IMR-90 (cell line): ENCODE results near the gene COA3. TPM values are rescaled to one million over a fixed set of nuclear protein-coding genes. Genes with fewer than 3 reads are reported as not detected.

ENCODE experiments used
- ATAC-seq: fragments of 200-7000 bp; cut with Tn5 transposase; 2 replicates; pipeline ENCODE4 v1.9.1; 2020; ENCODE audit warnings: low read depth, mild to moderate bottlenecking, moderate library complexity
- BruUV-seq: library from RNA; stranded (reverse); fragments of 400-500 nt; replicated peaks from 2 replicates; lab custom pipeline; 2021; lab: Mats Ljungman, UMichigan
- CTCF ChIA-PET: fragments of 300-600 bp; formaldehyde crosslinking; extraction: SDS; loops from one replicate; lab custom pipeline; 2021; ENCODE audit warnings: antibody characterized with exemption; lab: Yijun Ruan, JAX
- POLR2A ChIA-PET: fragments of 300-600 bp; sonication (Branson Sonifier 250); formaldehyde crosslinking; loops from one replicate; lab custom pipeline; 2022; ENCODE audit warnings: antibody characterized with exemption; ENCODE audit not compliant: unreplicated experiment; lab: Charles Lee
- DNase-seq: peaks from one replicate; pipeline ENCODE4 v3.0.0; 2013
- H2AFZ ChIP-seq: replicated peaks from 2 replicates; pipeline ENCODE3; 2013; ENCODE audit warnings: low read length, mild to moderate bottlenecking; ENCODE audit not compliant: poor library complexity
- H2AK5ac ChIP-seq: 2 replicates; pipeline ENCODE4 v1.6.1; 2013; ENCODE audit warnings: low read depth, low read length, inconsistent platforms
- H2AK9ac ChIP-seq: replicated peaks from 2 replicates; pipeline ENCODE3; 2013; ENCODE audit warnings: mild to moderate bottlenecking, low read depth, low read length, moderate library complexity; ENCODE audit not compliant: poor library complexity
- H2BK120ac ChIP-seq: 2 replicates; pipeline ENCODE4 v1.6.1; 2013; ENCODE audit warnings: low read depth, low read length, inconsistent platforms
- H2BK15ac ChIP-seq: 3 replicates; pipeline ENCODE4 v1.6.1; 2013; ENCODE audit warnings: low read depth, low read length, inconsistent platforms
- H2BK20ac ChIP-seq: 2 replicates; pipeline ENCODE4 v1.6.1; 2013; ENCODE audit warnings: low read depth, mild to moderate bottlenecking, inconsistent platforms, low read length, moderate library complexity
- H2BK5ac ChIP-seq: 2 replicates; pipeline ENCODE4 v1.6.1; 2013; ENCODE audit warnings: mild to moderate bottlenecking, low read depth, low read length, inconsistent platforms; ENCODE audit not compliant: poor library complexity, severe bottlenecking
- H3K14ac ChIP-seq: replicated peaks from 2 replicates; pipeline ENCODE4 v1.6.1; 2013; ENCODE audit warnings: low read depth, low read length, inconsistent platforms
- H3K18ac ChIP-seq: 2 replicates; pipeline ENCODE4 v1.6.1; 2013; ENCODE audit warnings: low read depth, low read length, control low read depth
- H3K23ac ChIP-seq: 2 replicates; pipeline ENCODE4 v1.6.1; 2013; ENCODE audit warnings: low read depth, low read length, inconsistent platforms
- H3K27ac ChIP-seq: 2 replicates; pipeline ENCODE4 v1.5.1; 2013; ENCODE audit warnings: mild to moderate bottlenecking, control low read depth, low read length; ENCODE audit not compliant: insufficient read depth
- H3K27me3 ChIP-seq: 2 replicates; pipeline ENCODE4 v1.6.1; 2013; ENCODE audit warnings: low read length; ENCODE audit not compliant: control insufficient read depth, insufficient read depth
- H3K36me3 ChIP-seq: 2 replicates; pipeline ENCODE4 v1.6.1; 2013; ENCODE audit warnings: low read length, mixed read lengths; ENCODE audit not compliant: control insufficient read depth, insufficient read depth
- H3K4ac ChIP-seq: 2 replicates; pipeline ENCODE4 v1.6.1; 2013; ENCODE audit warnings: low read depth, low read length, inconsistent platforms
- H3K4me1 ChIP-seq: 2 replicates; pipeline ENCODE4 v1.6.1; 2013; ENCODE audit warnings: low read length, mixed read lengths; ENCODE audit not compliant: control insufficient read depth, insufficient read depth
- H3K4me2 ChIP-seq: 2 replicates; pipeline ENCODE4 v1.6.1; 2013; ENCODE audit warnings: low read depth, mild to moderate bottlenecking, control low read depth, low read length, moderate library complexity
- H3K4me3 ChIP-seq: 2 replicates; pipeline ENCODE4 v1.5.1; 2013; ENCODE audit warnings: low read depth, mild to moderate bottlenecking, control low read depth, low read length, moderate library complexity; ENCODE audit not compliant: insufficient read depth
- H3K56ac ChIP-seq: 2 replicates; pipeline ENCODE4 v1.6.1; 2013; ENCODE audit warnings: low read length, inconsistent platforms; ENCODE audit not compliant: insufficient read depth; ENCODE audit errors: extremely low read depth
- H3K79me1 ChIP-seq, 2 experiments: 2 replicates each; pipeline ENCODE4 v1.6.1; 2013; ENCODE audit warnings: low read length in 2 of 2, inconsistent platforms in 1 of 2, low read depth in 1 of 2
- H3K9ac ChIP-seq: 2 replicates; pipeline ENCODE4 v1.6.1; 2013; ENCODE audit warnings: low read depth, low read length, control low read depth
- H3K9me1 ChIP-seq: 2 replicates; pipeline ENCODE4 v1.6.1; 2013; ENCODE audit warnings: low read length, inconsistent platforms; ENCODE audit not compliant: insufficient read depth
- H3K9me3 ChIP-seq: 2 replicates; pipeline ENCODE4 v1.6.1; 2013; ENCODE audit warnings: low read length; ENCODE audit not compliant: control insufficient read depth, insufficient read depth
- H4K20me1 ChIP-seq: 2 replicates; pipeline ENCODE4 v1.6.1; 2013; ENCODE audit warnings: low read length, inconsistent platforms; ENCODE audit not compliant: insufficient read depth
- H4K5ac ChIP-seq: 2 replicates; pipeline ENCODE4 v1.6.1; 2013; ENCODE audit warnings: mild to moderate bottlenecking, low read depth, low read length, control low read depth
- H4K8ac ChIP-seq, 2 experiments: 2 replicates each; pipeline ENCODE4 v1.6.1; 2013; ENCODE audit warnings: low read depth in 2 of 2, low read length in 2 of 2, control low read depth in 1 of 2, inconsistent platforms in 1 of 2
- H4K91ac ChIP-seq: 2 replicates; pipeline ENCODE4 v1.6.1; 2013; ENCODE audit warnings: low read depth, low read length, inconsistent platforms; ENCODE audit not compliant: insufficient read depth
- BHLHE40 ChIP-seq: fragments of 150-350 bp; IDR thresholded peaks from 2 replicates; pipeline ENCODE4 v1.6.1; 2016; ENCODE audit warnings: mild to moderate bottlenecking, low read depth, low read length
- CEBPB ChIP-seq: IDR thresholded peaks from 2 replicates; pipeline ENCODE4 v1.6.1; 2012; ENCODE audit warnings: low read depth, low read length, improper control_type of control experiment
- CHD1 ChIP-seq: IDR thresholded peaks from 2 replicates; pipeline ENCODE4 v1.6.1; 2012; ENCODE audit warnings: low read depth, low read length, improper control_type of control experiment
- FOS ChIP-seq: fragments of 150-350 bp; IDR thresholded peaks from 2 replicates; pipeline ENCODE4 v1.6.1; 2016; ENCODE audit warnings: low read depth, low read length
- MAFK ChIP-seq: IDR thresholded peaks from 2 replicates; pipeline ENCODE4 v1.6.1; 2012; ENCODE audit warnings: low read depth, low read length, improper control_type of control experiment
- MAZ ChIP-seq: IDR thresholded peaks from 2 replicates; pipeline ENCODE4 v1.6.1; 2012; ENCODE audit warnings: low read depth, mild to moderate bottlenecking, low read length, improper control_type of control experiment, moderate library complexity, borderline replicate concordance
- MXI1 ChIP-seq: IDR thresholded peaks from 2 replicates; pipeline ENCODE4 v1.6.1; 2012; ENCODE audit warnings: low read depth, mild to moderate bottlenecking, low read length, moderate library complexity, borderline replicate concordance
- NFE2L2 ChIP-seq: fragments of 150-350 bp; IDR thresholded peaks from 2 replicates; pipeline ENCODE4 v1.6.1; 2016; ENCODE audit warnings: low read depth, mild to moderate bottlenecking, low read length
- POLR2A ChIP-seq: IDR thresholded peaks from 2 replicates; pipeline ENCODE4 v1.6.1; 2012; ENCODE audit warnings: mild to moderate bottlenecking, low read depth, low read length
- RAD21 ChIP-seq: IDR thresholded peaks from 2 replicates; pipeline ENCODE4 v1.6.1; 2012; ENCODE audit warnings: low read length, improper control_type of control experiment
- RCOR1 ChIP-seq: IDR thresholded peaks from 2 replicates; pipeline ENCODE4 v1.6.1; 2012; ENCODE audit warnings: mild to moderate bottlenecking, low read length, improper control_type of control experiment; ENCODE audit not compliant: insufficient replicate concordance
- RFX5 ChIP-seq: IDR thresholded peaks from 2 replicates; pipeline ENCODE4 v1.8.0; 2012; ENCODE audit warnings: low read depth, mild to moderate bottlenecking, low read length, moderate library complexity
- SMC3 ChIP-seq: fragments of 150-350 bp; IDR thresholded peaks from 2 replicates; pipeline ENCODE4 v1.6.1; 2016; ENCODE audit warnings: low read depth, mild to moderate bottlenecking, antibody characterized with exemption, low read length, moderate library complexity
- USF2 ChIP-seq: fragments of 150-350 bp; IDR thresholded peaks from 2 replicates; pipeline ENCODE4 v1.6.1; 2017; ENCODE audit warnings: mild to moderate bottlenecking, antibody characterized with exemption, low read length, low read depth
- WGBS, 2 experiments: methylation state at CpG; one replicate each; pipeline versions ENCODE4 v1.1.5 to v1.1.7; 2013; ENCODE audit warnings: missing lambda C conversion rate in 2 of 2; ENCODE audit not compliant: insufficient read length in 1 of 2; ENCODE audit errors: extremely low coverage in 2 of 2; 5-methylcytosine and 5-hydroxymethylcytosine counted together
- dilution Hi-C: fragments of 300-500 bp; cut with HindIII; formaldehyde crosslinking; loops from one replicate; pipeline ENCODE4 v1.14.3; 2018; ENCODE audit warnings: low sequenced_read_pairs; ENCODE audit not compliant: unreplicated experiment
- in situ Hi-C: fragments of 300-500 bp; cut with MboI; formaldehyde crosslinking; loops from 3 replicates; pipeline ENCODE4 v1.14.3; 2019; ENCODE audit warnings: low sequenced_read_pairs, inconsistent platforms, mixed read lengths
- intact Hi-C: fragments of 100-400 bp; cut with micrococcal nuclease; formaldehyde crosslinking; loops from 2 replicates; pipeline ENCODE4 v1.10.0; 2022
- polyA plus RNA-seq, 3 experiments: library from polyadenylated mRNA; depleted of rRNA; stranded (reverse); fragments of >200 nt; gene quantifications; 2 replicates each; pipeline ENCODE4 v1.2.3, GENCODE V29; 2012; ENCODE audit warnings: low replicate concordance in 1 of 3
- total RNA-seq: library from RNA; depleted of rRNA; stranded (reverse); fragments of >200 nt; gene quantifications from 2 replicates; pipeline ENCODE4 v1.2.3, GENCODE V29; 2012
- TF ChIP-seq, protein P1 (sequence below): conservative IDR thresholded peaks from 2 replicates; pipeline ENCODE4 v1.5.1; 2012; ENCODE audit warnings: mild to moderate bottlenecking, low read depth, low read length, improper control_type of control experiment
- TF ChIP-seq, protein P2 (sequence below): fragments of 150-350 bp; IDR thresholded peaks from 2 replicates; pipeline ENCODE4 v1.6.1; 2016; ENCODE audit warnings: low read depth, mild to moderate bottlenecking, low read length, moderate library complexity, borderline replicate concordance

The COA3 gene
- total and polyA plus RNA-seq, 2 of the 4 experiments (the other 2 are of a cell fraction) = 66.8 to 78.1 TPM

DNA sequence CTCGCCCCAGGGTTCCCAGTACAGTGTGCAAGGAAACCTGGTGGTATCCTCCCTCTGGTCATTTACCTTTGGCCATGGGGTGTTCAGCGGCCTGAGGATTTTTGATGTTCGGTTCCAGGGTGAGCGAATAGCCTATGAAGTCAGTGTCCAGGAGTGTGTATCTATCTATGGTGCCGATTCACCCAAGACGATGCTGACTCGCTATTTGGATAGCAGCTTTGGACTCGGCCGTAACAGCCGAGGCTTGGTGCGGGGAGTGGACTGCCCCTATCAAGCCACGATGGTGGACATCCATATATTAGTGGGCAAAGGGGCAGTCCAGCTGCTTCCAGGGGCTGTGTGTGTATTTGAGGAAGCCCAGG is 47.0 kb upstream of the COA3 start:
- Histone ChIP-seq H3K56ac (no peak overlapping the region), H3K4me2 (no peak overlapping the region), H4K5ac (no peak overlapping the region), H3K4ac (no peak overlapping the region), H3K4me3 (no peak overlapping the region), H3K18ac (no peak overlapping the region), H3K4me1 (peaks cover 4% of the 10 kb centered on the region; the same call in 1 of the 2 replicates), H3K23ac (no peak overlapping the region), H3K27ac (no peak overlapping the region), H2AFZ (no peak overlapping the region), H3K9ac (no peak overlapping the region), H4K8ac (no peak overlapping the region), H2AK5ac (no peak overlapping the region), H3K79me1 (peaks cover 4 to 12% of the 10 kb centered on the region in 2 experiments; a peak in 3 of 4 replicates), H4K91ac (no peak overlapping the region), H4K20me1 (peaks cover 19% of the 10 kb centered on the region), H2BK5ac (no peak overlapping the region), H3K36me3 (peaks cover 38% of the 10 kb centered on the region), H3K9me3 (no peaks in the 10 kb centered on the region), H2BK120ac (no peak overlapping the region), H3K14ac (no peak overlapping the region), H3K9me1 (peaks cover 8% of the 10 kb centered on the region; the same call in 1 of the 2 replicates), H2AK9ac (no peak overlapping the region), H2BK20ac (no peak overlapping the region), H3K27me3 (peaks cover 3% of the 10 kb centered on the region; the same call in 1 of the 2 replicates), H2BK15ac (no peak overlapping the region)
- WGBS, 2 experiments = 100% methylated on average over 2 of the region's 12 CpGs; no CpG with 5 or more reads in 1 of the 2 experiments
- ChIA-PET POLR2A (no interaction called here), CTCF (interaction anchor here (0.6 kb wide), 1 partner anchor 47 kb away, joined by 5 read pairs; no protein-coding TSS in a partner anchor)
- no TSS peak for BruUV-seq
- DNase-seq (no peak), ATAC-seq (no peak)
- in situ Hi-C loops = no loop called here
- TF ChIP-seq USF2 (no peak), NFE2L2 (no peak), FOS (no peak), RFX5 (no peak), CEBPB (no peak), RCOR1 (no peak), BHLHE40 (no peak), CHD1 (no peak), MXI1 (no peak), RAD21 (no peak), MAFK (no peak), MAZ (no peak), SMC3 (no peak), POLR2A (no peak)
- TF ChIP-seq, protein P1, sequence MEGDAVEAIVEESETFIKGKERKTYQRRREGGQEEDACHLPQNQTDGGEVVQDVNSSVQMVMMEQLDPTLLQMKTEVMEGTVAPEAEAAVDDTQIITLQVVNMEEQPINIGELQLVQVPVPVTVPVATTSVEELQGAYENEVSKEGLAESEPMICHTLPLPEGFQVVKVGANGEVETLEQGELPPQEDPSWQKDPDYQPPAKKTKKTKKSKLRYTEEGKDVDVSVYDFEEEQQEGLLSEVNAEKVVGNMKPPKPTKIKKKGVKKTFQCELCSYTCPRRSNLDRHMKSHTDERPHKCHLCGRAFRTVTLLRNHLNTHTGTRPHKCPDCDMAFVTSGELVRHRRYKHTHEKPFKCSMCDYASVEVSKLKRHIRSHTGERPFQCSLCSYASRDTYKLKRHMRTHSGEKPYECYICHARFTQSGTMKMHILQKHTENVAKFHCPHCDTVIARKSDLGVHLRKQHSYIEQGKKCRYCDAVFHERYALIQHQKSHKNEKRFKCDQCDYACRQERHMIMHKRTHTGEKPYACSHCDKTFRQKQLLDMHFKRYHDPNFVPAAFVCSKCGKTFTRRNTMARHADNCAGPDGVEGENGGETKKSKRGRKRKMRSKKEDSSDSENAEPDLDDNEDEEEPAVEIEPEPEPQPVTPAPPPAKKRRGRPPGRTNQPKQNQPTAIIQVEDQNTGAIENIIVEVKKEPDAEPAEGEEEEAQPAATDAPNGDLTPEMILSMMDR = no peak
- TF ChIP-seq, protein P2, sequence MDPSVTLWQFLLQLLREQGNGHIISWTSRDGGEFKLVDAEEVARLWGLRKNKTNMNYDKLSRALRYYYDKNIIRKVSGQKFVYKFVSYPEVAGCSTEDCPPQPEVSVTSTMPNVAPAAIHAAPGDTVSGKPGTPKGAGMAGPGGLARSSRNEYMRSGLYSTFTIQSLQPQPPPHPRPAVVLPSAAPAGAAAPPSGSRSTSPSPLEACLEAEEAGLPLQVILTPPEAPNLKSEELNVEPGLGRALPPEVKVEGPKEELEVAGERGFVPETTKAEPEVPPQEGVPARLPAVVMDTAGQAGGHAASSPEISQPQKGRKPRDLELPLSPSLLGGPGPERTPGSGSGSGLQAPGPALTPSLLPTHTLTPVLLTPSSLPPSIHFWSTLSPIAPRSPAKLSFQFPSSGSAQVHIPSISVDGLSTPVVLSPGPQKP = no peak
- dilution Hi-C loops = no loop called here
- intact Hi-C loops = no loop called here
